ENCODE measurements around the gene MPEG1.

DNA sequence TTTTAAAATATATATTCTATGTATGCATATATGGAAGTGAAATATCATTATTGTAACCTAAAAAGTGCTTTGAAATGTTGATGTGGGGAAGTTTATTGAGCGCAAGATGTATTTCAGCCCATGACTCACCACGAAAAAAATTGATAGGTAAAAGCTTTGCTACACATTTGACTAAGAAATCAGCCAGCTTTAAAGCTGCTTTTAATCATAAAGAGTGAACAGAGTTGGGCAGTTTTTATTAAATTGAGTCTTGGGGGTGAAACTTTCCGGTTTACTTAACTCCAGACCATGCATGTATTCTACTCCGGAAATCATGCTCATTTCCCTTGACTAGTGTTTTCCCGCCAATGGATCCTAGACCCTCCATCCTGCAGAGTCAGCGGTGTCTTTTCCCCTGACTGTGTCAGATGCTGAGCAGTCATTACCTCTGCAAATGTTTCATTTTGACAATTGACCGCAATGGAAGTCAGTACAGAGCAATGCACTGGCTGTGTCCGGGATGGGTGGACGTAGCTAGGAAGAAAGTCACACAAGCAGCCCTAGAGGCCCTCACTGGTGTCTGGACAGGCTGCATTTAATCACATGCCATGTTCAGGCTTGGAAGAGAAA, 47.2 kb upstream of the MPEG1 start:
- TF ChIP-seq, protein P1, sequence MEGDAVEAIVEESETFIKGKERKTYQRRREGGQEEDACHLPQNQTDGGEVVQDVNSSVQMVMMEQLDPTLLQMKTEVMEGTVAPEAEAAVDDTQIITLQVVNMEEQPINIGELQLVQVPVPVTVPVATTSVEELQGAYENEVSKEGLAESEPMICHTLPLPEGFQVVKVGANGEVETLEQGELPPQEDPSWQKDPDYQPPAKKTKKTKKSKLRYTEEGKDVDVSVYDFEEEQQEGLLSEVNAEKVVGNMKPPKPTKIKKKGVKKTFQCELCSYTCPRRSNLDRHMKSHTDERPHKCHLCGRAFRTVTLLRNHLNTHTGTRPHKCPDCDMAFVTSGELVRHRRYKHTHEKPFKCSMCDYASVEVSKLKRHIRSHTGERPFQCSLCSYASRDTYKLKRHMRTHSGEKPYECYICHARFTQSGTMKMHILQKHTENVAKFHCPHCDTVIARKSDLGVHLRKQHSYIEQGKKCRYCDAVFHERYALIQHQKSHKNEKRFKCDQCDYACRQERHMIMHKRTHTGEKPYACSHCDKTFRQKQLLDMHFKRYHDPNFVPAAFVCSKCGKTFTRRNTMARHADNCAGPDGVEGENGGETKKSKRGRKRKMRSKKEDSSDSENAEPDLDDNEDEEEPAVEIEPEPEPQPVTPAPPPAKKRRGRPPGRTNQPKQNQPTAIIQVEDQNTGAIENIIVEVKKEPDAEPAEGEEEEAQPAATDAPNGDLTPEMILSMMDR (IDR thresholded peaks at IDR 0.05; ENCODE audit: low read depth, low read length), result no peak
- no peak for TF ChIP-seq EZH2phosphoT487 (IDR thresholded peaks at IDR 0.05; ENCODE audit: low read depth)
